ENCODE data around the gene YLPM1.

The YLPM1 gene

DNA sequence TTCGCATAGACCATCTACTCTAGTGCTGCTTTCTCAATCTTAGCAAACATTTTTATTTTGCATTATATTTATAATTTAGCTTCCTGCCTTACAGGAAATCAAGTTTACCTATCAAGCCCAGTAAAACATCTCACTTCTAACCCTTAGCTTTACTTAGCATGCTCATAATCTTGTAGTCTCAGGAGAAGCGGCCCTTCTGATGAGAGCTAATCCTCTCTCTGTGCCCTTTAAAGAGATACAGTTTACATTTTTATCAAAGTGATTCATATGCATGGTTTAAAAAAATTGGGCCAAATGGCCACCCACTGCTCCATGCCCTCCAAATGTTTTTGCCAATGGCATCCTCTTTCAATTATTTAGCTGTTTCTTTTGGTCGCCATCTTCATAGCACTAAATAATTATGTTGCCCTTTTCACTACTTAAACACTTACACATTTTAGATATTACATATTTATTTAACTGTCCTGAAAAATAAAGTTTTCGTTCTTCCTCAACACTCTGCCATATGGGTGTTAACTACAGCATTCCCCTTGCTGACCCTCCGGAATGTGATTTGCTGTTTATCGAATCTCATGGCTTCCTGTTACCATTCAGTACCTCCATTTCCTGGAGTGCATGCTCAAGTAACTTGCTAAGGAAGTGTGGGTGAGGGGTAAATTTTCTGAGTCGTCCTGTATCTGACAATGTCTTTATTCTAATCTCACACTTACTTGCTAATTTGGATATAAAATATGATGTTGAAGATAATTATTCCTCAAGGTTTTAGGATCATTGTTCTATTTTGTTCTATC lies 29.3 kb downstream of the YLPM1 start:
- DNase-seq = no peak

DNA sequence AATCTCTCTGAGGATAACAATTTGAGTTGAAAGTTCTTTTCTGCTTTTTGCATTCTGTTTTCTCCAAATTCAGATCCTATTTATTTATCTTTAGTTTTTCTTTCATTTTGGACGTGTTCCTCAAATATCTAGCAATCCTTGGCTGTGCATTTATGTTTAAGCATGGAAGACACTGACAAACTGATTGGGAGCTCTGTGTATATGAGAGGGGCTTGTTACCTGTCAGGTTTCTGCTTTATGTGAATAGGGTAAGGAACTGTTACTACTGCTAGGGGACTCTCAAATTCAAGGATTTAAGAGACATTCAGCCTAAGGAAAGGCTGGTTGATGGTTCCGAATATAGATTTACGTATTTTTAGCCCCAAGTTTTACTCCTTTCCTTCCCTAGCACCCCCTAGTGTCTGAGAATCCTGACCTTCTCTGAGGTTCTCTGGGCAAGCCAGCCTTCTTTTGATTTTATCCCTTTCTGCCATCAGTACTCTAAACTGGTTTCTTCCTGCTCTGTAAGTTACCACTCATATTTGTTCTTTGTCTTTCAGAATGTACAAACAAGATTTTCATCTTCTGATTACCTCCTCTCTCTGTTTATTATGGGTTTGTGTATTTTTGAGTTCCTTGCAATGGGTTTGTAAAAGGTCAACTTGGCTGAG lies 30.5 kb downstream of the YLPM1 start:
- no peak for DNase-seq

DNA sequence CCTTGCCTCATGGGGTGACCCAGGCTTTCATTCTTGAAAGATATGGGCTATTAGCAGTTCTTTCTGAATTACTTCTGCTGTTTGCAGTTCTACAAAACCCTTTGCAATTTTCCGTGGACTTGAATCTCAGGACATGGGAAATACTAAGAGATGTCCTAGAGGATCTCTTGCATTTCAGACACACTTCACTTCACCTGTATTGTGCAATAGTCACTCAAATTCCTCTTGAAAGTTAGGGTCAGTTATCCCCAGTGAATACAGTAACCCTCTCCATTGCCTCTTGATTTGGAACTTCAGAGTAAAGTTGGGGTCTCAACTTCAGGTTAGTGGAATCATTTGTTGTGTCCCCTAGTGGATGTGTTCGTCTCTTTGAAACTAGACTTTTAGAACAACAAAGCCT lies 31.8 kb downstream of the YLPM1 start:
- DNase-seq = no peak

DNA sequence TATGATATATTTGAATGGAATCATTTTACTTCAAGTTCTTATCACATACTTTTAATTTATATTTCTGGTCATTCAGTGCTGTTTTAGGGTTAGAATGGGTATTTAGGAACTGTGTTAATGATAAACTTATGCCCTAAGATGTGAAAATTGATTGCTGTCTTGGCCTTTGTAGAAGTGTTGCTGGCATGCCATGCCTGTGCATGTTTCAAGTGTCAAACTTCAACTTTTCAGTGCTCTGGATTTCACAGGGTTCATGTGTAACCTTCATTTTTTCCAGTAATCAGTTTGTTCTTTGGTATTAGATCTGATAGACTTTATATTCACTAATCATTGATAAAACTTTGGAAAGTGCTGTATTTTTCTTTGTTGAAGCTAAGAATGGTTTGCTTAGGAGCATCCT lies 36.6 kb downstream of the YLPM1 start:
- DNase-seq = no peak

DNA sequence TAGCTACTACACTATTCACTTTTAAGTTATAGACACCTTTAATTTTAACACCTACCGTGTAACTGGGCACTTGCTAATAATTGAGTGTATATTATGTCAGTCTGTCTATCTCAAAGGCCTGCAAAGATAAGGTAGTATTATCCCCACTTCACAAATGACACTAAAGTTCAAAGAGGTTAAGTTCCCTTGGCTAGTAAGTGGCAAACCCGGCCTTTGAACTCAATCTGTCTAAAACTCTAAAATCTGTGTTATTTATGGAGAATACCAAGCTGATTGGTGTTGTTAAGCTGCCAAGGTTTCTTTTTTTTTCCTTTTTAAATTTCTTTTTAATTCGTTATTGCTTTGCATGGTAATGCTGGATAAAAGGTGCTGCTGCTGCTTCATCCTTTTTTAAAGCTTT lies 37.7 kb downstream of the YLPM1 start:
- no peak for DNase-seq

DNA sequence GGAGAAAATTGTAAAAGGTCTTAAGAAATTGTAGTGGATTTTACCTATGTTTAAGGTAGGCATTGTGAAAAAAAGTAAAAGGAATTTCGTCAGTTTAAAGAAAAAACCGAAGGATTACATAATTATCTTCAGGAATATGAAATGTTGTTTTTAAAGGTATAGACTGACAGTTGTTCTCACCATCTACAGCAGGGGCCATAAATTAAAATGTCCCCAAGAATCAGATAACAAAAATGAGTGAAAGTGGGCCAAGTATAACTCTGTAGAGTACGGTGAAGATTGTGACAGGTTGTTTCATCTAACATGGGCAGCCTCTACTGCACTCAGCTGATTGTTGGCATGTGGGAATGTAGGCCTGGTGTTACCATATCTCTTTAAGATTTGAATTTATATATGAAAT lies 38.3 kb downstream of the YLPM1 start:
- no peak for DNase-seq

DNA sequence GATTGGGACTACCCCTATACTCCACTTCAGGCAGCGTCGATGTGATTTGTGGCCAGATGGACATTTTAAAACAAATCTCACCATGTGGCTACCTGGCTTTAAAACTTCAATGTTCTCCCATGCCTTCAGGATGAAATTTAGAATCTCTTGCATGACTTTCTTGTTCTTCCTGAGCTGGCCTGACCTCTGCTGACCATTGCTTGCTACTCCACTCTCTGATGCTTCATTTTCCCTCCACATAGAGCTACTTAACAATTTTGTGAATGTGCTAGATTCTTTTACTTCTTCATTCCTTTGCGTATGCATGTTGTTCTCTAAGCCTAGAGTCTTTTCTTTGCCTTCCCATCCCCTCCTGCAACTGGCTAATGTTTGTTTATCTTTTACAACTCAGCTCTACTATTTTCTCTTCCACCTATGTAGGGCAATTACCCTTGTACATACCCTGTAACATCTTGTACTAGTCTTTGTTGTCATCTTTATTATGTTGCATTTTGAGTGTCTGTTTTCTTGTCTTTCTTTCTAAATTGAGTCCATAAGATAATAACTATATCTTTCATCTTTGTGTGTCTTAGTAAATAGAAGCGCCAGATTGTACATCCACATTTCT lies 41.2 kb downstream of the YLPM1 start:
- no peak for DNase-seq

DNA sequence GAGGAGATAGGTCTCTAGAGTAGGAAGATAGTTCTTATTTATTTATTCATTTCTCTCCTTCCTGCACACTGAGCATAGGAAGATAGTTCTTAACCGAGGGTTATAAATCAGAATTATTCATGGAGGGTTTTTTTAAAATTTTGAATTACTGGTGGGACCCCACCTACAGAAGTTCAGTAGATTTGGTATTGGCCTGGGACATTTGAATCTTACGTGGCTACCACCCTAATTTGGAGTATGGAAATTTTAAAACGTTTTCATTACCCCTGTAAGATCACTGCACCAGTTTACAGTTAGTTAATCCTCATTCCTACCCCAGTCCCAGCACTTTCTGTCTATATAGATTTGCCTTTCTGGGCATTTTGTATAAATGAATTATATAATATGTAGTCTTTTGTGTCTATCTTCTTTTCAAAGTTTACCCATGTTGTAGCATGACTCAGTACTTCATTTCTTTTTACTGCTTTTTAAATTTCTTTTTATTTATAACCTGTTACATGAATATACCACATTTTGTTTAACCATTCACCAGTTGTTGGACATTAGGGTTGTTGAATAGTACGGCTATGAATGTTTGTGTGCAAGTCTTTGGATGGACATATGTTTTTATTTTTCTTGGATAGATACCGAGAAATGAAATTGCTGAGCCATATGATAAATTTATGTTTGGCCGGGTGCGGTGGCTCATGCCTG lies 44.9 kb downstream of the YLPM1 start:
- no peak for DNase-seq

DNA sequence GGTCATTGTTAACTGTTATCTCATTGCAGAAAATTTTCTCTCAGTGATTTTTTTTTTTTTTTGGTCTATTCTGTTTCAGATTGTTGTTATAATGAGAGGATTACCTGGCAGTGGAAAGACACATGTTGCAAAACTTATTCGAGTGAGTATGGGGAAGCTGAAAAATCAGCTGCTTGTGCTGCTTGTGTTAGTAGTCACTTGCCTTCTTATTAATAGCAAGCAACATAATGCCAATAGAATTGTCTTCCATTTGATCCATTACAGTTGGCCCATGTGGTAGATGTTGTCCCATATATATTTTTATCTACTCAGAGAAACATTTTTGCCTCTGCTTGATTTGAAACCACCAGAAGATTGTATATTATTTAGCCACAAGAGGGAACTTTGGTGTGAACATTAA lies 53.0 kb downstream of the YLPM1 start:
- no peak for DNase-seq

DNA sequence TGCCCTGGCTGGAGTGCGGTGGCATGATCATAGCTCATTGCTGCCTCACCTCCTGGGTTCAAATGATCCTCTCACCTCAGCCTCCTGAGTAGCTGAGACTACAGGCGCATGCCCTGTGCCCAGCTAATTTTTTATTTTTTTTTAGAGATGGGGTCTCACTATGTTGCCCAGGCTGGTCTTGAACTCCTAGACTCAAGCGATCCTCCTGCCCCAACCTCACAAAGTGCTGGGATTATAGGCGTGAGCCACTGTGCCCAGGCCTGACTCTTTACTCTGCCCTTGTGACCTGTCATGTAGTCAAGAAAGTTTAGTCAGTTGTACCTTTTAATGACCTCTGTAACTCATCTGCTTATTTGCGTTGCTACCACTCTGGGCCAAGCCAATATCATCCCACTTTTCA lies 57.2 kb downstream of the YLPM1 start:
- DNase-seq = no peak

DNA sequence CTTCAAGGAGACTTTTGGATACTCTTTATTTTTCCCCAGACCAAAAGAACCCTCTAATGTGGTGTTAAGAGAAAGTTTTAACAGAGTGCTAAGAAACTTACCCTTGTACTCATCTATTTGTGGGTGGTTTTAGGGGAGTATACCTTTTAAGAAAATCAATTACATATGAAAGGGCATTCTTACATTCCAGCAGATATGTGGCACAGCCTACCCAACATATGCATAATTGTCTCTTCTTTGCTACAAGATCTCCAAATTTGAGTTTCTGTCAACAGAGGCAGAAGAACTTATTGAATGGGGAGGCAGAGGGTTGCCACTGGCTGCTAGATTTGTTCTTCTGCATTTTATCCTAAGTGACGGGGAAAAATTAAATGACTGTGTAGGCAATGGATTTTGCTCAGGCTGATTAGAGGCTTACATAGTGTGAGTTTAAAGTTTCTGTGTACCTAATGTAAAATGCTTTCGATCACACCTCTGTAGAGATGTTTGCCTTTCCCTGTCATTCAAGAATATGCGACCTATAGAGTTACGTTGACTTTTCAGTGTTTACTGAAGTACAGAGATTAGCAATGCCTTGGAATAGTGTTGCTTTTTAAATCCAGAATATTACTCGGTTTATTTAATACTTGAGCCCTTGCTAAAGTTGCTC lies 58.3 kb downstream of the YLPM1 start:
- DNase-seq = no peak

DNA sequence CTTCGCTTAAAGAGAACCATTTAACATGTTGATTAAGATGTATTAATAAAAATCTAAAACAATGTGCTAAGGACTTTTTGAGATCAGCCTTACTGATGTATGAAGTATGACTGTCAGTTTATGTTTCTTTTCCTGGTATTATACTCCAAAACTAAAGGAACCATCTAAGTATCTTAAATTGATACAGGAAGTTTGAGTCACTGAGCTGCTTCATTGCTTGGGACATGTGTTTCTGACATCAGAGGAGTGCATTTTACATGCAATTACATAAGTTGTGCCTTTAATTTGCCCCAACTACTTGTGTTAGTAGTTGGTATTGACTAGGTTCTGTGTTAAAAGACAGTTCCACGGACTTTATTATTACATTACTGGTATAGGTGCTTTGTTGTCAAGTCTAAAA lies 61.9 kb downstream of the YLPM1 start:
- no peak for DNase-seq

DNA sequence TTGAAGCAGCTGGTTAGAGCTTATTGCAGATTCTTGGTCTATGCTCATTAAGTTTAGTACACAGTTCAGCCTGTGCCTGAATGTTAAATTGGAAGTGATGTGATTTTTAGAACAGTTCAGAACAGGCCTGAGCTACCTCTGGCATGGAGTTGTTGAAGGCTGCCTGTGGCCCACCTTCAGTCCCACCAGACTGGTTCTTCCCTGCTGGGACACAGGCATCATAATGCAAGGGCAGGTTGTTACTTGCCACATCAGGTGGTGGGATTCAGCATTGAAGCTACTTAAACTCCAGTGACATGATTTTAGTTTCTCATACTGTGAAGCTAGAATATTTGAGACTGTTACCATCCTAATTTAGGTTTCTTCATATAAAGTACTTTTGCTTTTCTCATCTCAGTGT lies 63.5 kb downstream of the YLPM1 start:
- no peak for DNase-seq

DNA sequence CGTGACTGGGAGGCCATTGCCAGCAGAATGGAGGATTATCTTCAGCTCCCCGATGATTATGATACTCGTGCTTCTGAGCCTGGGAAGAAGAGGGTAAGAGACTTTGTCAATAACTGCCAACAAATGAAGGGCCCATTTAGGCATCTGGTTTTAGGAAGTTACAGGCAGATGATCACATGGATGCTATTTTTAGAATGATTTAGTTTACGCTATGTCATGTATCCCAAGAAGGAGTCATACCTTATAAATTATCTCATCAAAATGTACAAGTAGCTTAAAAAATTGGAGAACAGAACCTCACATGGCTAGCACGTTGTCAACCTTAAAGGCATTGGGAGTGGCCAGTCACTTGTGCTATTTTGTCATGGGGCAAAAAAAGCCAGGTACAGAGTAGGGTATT lies 66.1 kb downstream of the YLPM1 start:
- DNase-seq = no peak

DNA sequence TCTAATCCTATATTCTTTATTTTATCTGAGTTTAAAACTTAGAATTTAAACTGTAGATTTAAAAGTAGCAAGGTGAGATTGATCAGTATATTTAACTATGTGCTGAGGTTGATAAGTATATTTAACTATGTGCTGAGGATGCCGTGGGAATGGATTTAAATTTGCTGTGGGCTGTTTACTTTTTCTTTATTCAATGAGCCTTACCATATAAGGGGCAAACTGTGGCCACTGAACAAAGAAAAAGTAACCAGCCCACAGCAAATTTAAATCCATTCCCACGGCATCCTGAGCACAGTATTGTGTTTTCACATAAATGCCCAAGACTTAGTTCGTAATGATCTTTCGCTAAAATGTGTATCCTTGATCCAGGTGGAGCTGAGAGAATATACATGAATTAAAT lies 69.7 kb downstream of the YLPM1 start:
- DNase-seq = no peak

DNA sequence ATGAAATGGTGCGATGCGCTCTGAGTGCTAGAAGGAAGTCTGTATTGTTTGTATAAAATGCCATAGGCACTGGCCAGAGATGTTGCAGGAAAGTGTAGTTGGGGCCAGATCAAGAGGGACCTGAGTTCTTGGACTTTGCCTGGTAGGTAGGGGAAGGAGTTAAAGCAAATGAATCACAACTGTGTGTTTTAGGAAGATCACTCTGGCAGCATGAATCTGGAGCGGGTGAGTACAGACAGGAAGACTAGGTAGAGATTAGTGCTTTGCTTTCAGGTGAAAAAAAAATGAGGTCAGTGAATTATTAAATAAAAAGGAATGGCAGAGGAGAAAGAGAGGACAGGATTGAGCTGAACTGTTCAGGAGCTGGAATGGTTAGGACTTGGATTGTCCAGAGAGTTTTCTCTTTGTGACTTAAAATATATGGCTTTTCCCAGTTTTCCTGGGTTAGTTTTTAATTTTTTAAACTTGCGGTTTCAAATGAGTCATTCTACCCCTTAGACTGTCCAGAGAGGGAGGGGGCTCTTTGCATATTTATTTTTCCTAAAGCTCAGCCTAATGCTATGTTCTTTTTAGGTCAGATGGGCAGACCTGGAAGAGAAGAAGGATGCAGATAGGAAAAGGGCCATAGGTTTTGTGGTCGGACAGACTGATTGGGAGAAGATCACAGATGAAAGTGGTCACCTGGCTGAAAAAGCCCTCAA lies 71.7 kb downstream of the YLPM1 start:
- no peak for DNase-seq

DNA sequence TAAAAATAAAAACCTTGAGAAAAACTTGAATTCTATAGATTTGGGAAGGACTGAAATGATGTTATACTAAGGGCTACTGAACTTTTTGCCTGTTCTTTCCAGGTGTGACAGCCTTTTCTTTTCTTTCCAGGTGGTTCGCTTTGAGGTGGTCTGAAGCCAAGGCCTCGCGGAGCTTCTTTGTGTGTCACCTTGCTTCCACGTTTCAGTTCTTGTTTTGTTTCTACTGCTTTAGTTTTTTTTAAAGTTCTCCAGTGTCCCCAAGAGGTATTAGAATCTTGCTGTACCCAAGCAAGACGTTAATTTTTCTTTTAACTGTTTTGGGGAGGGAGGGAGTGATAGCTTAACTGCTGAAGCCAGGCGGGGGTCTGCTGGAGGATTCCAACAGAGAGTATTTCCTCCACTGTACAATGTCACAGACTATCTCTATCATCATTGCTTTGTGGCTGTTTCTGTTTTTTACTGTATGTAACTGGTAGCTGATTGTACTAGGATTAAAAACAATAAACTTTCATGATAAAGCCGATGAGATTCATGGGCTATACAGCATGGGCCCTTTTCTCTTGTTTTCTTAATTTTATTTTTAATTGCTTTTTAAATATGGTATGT lies 72.6 kb downstream of the YLPM1 start:
- no peak for DNase-seq

DNA sequence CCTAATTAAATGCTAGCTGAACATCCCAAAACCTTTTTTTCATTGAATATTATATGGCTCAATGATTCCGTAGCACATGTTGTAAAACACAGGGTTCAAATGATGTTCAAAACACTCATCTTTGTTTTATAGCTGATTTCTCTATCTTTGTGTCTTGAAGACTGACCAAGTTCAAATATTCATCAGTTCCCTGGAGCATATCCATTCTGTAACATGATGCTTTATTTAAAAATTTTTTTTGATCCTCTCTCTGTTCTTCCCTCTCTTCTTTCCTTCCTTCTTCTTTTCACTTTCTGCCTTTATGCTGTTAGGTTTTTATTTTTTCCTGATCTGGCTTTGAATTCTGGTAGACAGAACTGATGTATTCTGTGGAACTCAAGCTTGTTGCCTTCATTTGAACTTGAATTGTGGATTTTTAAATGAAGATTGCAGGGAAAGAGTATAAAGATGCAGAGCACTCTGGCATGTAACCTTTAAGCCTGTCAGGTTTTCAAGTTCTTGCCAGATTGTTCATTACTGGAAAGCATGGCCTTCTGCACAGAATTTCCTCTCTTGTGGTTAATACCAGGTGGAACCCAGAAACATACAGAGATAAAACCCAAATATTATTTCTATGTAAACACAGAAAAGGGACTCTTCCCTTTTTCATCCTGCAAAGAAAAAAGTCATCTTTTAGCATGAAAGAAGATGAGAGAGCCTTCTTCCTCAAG lies 73.3 kb downstream of the YLPM1 start:
- DNase-seq = no peak

DNA sequence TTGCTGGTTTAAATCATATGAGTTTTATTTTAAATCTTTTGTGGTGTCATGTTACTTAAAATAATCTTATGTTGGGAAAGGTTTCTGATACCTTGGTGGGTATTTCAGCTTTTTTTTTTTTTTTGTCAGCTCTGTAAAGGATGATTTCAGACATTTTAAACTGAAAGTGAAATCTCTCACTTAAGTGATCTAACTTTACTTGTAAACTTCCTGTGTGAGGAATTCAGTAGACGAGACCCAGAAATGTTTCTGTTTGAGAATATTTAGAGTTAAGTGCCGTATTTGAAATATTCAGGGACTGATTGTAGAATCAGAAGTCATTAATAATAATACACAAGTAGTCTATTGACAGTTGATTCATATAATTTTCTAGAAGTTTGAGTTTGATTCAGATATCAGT lies 75.0 kb downstream of the YLPM1 start:
- DNase-seq = no peak

DNA sequence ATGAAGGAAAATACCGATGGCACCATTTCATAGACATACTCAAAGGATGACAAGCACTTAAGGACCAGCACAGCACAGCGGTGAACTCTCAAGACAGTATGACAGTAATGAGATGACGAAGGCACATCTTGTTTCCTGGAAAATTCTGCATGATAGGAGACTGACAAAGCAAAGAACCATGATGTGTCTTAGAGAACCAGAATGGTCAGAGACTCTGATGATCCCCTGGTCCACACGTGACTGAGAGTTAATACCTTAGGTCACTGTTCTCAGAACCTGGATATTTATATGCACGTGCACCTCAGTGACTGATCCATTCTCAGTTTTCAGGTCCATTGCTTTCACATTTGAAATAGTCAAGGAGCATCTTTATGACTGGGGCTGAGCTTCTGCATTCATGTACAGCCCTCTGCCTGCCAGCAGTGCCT lies 77.5 kb downstream of the YLPM1 start:
- DNase-seq = no peak

Measured in NCI-H748 treated with DMSO at 0.1 percent for 48 hours (cell line).